A549 treated with Hydrocortisone at 1 μM for 4 hours (cell line): ENCODE results near the gene DCAF6. TPM values are rescaled to one million over a fixed set of nuclear protein-coding genes. Genes with fewer than 3 reads are reported as not detected.

ENCODE experiments used
- total RNA-seq: library from RNA; stranded (reverse); fragments of 200-300 nt; extraction: Qiagen RNA extraction; gene quantifications from 5 replicates; pipeline ENCODE4 v1.2.3, GENCODE V29; 2022

DCAF6 gene, protein sequence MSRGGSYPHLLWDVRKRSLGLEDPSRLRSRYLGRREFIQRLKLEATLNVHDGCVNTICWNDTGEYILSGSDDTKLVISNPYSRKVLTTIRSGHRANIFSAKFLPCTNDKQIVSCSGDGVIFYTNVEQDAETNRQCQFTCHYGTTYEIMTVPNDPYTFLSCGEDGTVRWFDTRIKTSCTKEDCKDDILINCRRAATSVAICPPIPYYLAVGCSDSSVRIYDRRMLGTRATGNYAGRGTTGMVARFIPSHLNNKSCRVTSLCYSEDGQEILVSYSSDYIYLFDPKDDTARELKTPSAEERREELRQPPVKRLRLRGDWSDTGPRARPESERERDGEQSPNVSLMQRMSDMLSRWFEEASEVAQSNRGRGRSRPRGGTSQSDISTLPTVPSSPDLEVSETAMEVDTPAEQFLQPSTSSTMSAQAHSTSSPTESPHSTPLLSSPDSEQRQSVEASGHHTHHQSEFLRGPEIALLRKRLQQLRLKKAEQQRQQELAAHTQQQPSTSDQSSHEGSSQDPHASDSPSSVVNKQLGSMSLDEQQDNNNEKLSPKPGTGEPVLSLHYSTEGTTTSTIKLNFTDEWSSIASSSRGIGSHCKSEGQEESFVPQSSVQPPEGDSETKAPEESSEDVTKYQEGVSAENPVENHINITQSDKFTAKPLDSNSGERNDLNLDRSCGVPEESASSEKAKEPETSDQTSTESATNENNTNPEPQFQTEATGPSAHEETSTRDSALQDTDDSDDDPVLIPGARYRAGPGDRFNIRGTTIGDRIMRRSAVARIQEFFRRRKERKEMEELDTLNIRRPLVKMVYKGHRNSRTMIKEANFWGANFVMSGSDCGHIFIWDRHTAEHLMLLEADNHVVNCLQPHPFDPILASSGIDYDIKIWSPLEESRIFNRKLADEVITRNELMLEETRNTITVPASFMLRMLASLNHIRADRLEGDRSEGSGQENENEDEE
- total RNA-seq, result 23.8 to 30.3 TPM (median 25.4 TPM) in 5 replicates

DNA sequence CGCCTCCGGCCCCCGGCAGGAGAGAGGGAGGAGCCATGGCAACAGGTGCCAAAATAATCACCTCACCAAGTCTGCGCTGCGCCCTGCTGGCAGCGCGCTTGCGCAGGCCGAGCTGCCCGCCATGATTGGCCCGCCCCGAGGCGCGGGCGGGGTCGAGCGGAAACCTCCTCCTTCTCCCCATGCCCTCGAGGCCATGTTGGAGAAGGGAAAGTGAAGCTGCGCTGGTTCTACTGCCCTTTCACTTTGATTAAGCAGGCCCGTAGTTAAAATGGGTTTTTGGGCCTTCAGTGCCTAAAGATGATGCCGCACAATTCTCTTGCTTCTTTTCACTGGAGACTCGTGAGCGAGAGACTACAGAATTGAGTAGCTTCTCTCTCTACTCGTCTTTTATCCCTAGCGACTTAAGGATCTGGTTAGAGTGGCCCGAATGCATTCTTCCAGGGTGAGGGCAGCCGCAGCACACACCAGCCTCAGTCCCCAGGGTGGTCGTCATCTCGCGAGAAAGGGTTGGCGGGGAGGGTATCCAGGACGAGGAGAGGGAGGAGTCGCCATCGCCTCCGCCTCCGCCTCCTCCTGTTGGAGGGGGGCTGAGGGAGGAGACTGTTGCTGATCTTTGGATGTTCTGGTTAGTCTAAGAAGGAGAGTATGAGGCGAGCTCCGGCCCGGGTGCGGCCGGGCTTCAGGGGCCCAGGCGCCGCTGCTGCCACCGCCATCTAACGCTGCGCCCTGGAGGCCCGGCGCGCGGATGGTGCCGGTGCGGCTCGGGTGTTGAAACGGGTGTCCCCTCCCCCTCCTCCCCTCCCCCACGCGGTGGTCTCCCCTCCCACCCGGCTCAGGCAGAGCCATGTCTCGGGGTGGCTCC lies at the start of gene DCAF6:
DCAF6 (plus strand) TSS at position 616 of the 862 bp plus-strand sequence; CDS start at position 845, 229 bp downstream.

DNA sequence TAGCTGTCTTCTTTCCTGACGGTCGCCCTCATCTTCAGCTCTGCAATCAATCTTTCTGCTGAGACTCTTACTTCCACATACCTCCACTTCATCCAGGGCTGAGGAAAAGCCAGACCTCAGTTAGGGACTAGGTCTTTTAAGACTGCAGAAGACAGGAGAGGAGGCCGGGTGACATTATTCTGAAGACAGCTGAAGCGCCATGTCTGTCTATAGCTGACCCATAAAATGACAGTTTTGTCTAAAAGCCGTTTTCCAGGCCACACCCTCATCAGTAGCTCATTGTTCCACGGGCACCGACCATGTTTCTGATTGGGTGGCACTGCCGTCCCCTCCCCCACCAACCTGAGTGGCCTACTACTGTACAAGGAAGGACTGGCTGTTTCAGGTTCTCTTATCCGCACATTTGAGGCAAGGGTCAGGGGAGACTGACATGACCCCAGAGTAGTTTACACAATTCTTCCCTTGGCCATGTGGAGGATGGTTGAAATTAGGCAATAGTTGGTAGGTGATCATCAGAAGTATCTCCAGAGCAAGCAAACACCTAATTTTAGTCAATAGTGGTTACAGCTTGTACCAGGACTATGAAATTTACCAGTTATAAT lies 22.5 kb upstream of the DCAF6 start, which contains the start of gene ADCY10:
ADCY10 (minus strand) TSS at position 240 of the 602 bp plus-strand sequence. CDS start 8,994 bp downstream, outside the sequence.

DNA sequence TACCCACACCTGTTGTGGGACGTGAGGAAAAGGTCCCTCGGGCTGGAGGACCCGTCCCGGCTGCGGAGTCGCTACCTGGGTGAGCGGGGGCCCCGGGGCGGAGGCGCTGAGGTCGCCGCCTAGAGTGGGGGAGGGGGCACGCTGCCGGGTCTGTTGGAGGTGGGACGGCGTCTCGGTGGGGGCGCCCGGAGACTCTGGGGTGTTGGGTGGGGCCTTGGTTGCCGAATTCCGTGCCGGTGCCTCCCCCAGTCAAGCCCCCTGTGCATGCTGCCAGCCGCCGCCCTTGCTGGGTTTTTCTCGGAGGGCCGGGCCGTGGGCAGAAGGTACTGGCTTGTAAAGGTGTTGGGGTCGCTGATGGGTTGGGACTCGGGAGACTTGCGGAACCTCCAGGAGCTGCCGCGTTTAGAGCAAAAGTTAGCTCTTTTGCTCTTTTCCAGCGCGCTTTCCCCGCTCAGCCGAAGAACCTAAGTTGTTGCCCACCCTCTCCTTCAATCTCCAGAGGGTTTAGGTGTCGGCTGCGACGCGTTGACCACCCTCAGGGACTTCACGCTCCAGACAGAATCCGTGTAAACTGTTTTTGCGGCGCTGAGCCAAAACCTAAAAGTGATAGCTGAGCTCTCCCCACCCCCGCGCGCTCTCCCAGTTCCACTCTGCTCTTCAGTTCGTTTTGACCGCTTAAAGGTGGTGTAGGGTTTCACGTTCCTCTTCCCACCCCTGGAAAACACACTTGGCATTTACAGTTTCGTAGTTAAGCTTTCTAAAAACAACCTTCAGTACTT lies 636 bp downstream of the DCAF6 start, which contains the start of gene MPC2:
MPC2 (minus strand) TSS at position 143 of the 779 bp plus-strand sequence. CDS start 1,231 bp downstream, outside the sequence.

Other genes with a start within 250 kb of the DCAF6 start
- 104 to 126 TPM (median 114 TPM) in 5 replicates for gene MPZL1, start 214.7 kb upstream of the DCAF6 start, total RNA-seq
- 0.03 to 0.38 TPM (median 0.10 TPM) in 3 of 5 replicates, not detected in the others for gene ADCY10, start 22.5 kb upstream of the DCAF6 start, total RNA-seq
- 39.6 to 80.5 TPM (median 74.2 TPM) in 5 replicates for gene MPC2, start 389 bp downstream of the DCAF6 start, total RNA-seq
- gene GPR161, start 200.2 kb downstream of the DCAF6 start, total RNA-seq, result 10.6 to 19.0 TPM (median 15.0 TPM) in 5 replicates
- gene TIPRL, start 242.3 kb downstream of the DCAF6 start, total RNA-seq, result 27.1 to 38.9 TPM (median 33.8 TPM) in 5 replicates